ENCODE measurements around the gene ACTG1.

DNA sequence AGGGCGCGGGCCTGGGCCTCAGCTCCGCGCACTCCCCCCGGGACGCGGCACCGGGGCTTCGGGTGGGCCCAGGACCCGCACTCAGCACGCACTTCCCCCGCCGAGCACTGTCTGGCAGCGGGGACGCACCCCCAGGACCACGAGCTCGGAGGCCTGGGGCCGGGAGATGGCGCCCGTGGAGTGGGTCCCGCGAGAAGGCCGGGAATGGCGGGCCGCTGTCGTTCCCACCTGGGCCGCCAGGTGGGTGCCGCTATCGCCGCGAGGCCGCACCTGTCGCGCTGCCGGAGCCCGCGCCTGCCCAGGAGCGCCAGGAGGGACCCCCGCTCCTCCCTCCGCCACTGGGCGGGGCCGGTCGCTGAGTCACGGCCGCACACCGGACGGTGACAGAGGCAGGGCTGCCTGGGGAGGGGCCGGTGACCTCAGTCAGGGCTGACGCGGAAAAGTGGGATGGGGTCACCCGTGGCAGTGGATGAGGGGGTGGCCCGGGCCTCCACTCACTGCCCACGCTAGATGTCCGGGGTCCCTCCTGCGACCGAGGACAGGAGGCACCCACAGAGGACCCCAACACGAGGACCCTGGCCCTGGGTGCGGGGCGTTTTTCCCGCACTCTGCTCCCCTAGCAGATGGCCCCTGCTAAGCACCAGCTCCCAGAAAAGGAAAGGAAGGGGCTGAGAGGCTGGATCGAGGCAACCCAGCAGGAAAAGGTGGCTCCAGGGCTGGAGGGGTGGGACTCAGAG lies 6.9 kb upstream of the ACTG1 start:
- TF ChIP-seq, protein P1, sequence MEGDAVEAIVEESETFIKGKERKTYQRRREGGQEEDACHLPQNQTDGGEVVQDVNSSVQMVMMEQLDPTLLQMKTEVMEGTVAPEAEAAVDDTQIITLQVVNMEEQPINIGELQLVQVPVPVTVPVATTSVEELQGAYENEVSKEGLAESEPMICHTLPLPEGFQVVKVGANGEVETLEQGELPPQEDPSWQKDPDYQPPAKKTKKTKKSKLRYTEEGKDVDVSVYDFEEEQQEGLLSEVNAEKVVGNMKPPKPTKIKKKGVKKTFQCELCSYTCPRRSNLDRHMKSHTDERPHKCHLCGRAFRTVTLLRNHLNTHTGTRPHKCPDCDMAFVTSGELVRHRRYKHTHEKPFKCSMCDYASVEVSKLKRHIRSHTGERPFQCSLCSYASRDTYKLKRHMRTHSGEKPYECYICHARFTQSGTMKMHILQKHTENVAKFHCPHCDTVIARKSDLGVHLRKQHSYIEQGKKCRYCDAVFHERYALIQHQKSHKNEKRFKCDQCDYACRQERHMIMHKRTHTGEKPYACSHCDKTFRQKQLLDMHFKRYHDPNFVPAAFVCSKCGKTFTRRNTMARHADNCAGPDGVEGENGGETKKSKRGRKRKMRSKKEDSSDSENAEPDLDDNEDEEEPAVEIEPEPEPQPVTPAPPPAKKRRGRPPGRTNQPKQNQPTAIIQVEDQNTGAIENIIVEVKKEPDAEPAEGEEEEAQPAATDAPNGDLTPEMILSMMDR (IDR thresholded peaks at IDR 0.05; ENCODE audit: low read depth, low read length, missing input control), result peak; percentile 47
- TF ChIP-seq, protein P2, sequence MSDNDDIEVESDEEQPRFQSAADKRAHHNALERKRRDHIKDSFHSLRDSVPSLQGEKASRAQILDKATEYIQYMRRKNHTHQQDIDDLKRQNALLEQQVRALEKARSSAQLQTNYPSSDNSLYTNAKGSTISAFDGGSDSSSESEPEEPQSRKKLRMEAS (IDR thresholded peaks at IDR 0.05), result no peak
- TF ChIP-seq ZBTB33 (IDR thresholded peaks at IDR 0.05), result no peak
- TF ChIP-seq YY1 (IDR thresholded peaks at IDR 0.05), result no peak
- TF ChIP-seq GABPA (IDR thresholded peaks at IDR 0.05 in 1 of 2, conservative IDR thresholded peaks at IDR 0.05 in 1 of 2), result no peak
